ENCODE measurements around the gene KRTAP10-10. TPM values are rescaled to one million over a fixed set of nuclear protein-coding genes. Genes with fewer than 3 reads are reported as not detected.
"Not testable (repeated sequence)": the region's sequence is repeated elsewhere in the genome, so short reads cannot be mapped to it uniquely, and the experiment has no call there.

The KRTAP10-10 gene
- total RNA-seq, 1 donor from 2014 or later, result not detected

DNA sequence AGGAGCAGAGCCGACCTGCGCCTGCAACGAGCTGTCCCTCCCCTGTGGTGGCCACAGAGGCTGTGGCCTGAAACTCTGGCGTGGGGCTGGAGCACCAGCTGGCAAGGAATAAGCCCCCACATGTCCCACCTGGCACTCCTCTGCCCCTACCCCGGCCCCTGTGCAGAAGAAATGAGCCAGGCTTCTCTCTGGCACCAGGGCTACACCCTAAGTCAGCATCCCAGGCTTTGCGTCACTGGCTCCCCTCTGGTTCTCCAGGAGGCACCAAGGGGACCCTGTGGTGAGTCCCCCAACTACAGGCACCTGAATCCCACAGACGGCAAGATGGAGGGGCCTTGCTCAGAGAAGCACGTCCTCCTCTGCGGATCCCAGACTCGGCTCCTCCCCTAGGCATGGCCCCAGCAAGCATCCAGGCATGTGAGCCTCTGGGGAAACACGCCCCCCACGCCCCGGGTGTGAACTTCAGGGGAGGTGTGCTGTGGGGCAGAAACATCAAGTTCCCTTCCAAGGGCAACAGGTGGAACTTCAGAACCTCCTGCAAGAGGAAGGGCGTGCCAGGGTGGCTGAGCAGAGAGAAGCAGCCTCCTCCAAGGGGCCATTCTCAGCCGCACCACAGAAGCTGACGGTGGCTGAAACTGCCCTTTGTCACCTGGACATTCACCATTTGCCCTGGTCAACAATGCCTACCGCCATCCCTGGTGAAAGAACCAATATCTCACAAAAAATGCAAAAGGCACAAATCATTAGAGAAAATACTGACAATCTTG is 33.9 kb upstream of the KRTAP10-10 start:
- no peak for DNase-seq

DNA sequence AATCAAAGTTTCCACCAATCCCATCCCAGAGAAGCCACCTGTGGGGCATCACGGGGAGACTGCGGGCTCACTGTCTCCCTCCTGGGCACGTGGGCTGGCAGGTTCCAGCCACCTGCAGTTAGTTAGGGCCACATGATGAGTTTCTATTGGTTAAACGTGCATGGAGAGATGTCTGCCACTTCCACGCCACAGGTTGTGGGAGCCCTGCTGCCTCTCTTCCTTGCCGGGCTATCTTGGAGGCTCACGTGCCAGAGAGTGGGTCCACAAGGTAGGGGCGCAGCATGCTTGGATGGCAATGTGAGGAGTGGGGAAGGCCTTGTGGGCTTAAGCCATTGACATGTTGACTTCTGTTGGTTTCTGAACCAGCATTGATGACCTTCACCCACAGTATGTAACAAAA is 33.2 kb upstream of the KRTAP10-10 start:
- no peak for DNase-seq

DNA sequence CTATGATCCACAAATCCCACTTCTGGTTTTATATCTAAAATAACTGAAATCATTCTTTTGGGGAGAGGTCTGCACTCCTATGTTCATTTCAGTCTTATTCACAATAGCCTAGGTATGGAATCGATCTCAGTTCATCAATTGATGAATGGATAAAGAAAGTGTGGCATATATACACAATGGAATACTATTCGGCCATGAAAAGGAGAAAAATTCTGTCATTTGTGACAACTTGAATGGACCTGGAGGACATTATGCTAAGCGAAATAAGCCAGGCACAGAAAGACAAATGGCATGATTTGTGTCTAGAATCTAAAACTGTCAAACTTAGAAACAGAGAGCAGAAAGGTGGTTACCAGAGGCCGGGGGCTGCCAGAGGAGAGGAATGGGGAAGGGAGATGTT is 30.7 kb upstream of the KRTAP10-10 start:
- DNase-seq, result no peak

DNA sequence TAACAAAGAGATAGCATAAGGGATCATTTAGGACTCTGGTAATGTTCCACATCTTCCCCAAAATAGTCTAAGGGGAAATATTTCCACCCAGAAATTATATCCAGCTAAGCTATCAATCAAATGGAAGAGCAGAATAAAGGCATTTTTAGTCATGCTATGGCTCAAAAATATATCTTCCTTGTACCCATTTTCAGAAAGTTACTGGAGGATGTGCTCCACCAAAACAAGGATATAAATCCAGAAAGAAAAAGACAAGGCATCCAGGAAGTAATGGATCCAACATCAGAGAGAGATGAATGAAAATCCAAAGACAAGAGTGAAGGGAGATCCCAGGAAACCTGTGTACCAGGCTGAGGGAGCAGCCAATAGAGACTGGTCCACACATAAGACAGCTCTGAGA is 28.0 kb upstream of the KRTAP10-10 start:
- no peak for DNase-seq

DNA sequence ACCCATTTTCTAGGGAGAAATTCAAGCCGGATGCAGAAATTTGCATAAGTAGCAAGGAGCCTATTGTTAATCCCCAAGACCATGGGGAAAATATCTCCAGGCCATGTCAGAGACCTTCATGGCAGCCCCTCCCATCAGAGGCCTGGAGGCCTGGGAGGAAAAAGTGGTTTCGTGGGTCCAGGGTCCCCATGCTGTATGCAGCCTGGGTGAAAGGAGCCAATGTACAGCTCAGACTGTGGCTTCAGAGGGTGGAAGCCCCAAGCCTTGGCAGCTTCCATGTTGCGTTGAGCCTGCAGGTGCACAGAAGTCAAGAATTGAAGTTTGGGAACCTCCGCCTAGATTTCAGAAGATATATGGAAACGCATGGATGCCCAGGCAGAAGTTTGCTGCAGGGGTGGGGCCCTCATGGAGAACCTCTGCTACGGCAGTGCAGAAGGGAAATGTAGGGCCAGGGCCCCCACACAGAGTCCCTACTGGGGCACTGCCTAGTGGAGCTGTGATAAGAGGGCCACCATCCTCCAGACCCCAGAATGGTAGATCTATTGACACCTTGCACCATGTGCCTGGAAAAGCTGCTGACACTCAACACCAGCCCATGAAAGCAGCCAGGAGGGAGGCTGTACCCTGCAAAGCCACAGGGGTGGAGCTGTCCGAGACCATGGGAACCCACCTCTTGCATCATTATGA is 26.9 kb upstream of the KRTAP10-10 start:
- not testable (repeated sequence) for DNase-seq

DNA sequence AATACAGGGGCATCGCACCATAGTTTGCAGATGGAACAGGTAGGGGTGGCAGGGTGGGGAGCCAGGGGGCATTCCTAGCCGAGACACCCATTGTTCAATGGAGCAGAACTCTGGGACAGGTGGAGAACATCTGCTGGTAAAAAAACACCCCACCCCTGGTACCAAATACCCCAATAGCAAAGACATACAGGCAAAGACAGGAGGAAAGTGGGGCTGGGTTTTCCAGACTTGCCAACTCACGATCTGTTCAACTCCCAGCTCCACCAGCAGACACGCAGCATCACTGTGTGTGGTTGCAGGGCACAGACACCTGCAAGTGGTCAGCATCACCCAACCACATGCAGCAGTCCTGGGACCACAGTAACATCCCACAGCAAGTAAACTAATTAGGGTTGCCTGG is 25.6 kb upstream of the KRTAP10-10 start:
- no peak for DNase-seq

- DNase-seq, result no peak
These were observed 25.1 kb upstream of the KRTAP10-10 start, which contains the start of gene KRTAP10-8 for GRCh38 chr21:44612029-44612486. Gene KRTAP10-8, plus strand, starts transcription at chr21:44612079. Its CDS starts 22 bp downstream, at chr21:44612101.

GRCh38 chr21:44612669-44613229 is 24.4 kb upstream of the KRTAP10-10 start:
- no peak for DNase-seq

DNA sequence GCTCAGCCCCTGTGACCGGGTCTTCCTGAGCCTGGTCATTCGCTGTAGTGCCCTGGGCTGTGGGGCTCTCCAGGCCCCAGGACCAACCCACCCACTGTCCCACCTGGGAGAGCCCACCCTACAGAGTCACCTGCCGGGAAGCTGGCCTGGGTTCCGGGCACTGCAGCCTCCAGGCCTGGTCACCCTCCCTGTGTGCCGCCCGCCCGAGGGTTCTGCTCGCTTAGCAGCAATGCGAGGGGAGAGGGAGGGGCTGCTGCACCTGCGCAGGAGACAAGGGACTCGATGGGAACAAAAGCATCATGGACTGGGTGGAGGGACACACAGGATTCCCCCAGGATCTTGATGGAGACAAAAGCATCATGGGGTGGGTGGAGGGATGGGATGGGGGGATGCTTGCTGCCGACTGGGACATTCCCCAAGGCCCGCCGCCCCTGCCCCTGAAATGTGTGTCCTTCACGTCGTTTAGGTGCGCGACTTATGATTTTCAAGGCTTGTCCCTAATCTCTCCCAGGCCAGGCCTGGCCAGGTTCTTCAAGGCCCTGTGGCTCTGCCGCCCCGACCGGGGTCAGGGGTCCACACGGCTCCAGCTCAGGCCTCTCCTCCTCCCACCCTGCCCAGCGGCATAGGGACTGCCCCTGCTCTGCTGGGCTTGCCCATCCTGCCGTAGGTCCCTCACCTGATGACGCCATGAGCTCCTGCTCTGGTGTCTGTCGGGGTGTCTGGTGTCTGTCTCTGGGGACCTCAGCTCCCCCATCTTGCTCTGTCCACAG is 23.6 kb upstream of the KRTAP10-10 start:
- no peak for DNase-seq

DNA sequence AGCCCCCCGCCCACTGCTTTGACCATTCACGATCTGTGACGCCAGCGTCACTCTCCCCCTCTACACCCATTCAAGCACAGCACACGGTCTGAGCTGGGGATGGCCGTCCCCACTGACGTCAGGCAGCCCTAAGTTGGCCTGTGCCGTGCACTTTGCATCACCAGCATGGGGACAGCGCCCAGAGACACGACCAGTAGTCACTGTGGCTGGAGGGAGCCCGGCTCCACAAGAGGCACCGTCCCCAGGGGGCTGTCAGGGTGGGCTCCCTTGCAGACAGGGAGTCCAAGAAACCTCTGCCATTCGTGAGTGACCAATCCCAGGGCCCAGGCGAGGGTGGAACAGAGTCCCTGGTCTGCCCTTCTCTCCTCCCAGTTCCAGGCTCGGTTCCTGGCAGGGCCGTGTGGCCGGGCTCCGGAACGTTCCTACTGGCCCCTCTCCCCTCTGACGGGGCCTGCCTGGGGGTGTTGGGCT is 23.0 kb upstream of the KRTAP10-10 start:
- DNase-seq, result no peak

DNA sequence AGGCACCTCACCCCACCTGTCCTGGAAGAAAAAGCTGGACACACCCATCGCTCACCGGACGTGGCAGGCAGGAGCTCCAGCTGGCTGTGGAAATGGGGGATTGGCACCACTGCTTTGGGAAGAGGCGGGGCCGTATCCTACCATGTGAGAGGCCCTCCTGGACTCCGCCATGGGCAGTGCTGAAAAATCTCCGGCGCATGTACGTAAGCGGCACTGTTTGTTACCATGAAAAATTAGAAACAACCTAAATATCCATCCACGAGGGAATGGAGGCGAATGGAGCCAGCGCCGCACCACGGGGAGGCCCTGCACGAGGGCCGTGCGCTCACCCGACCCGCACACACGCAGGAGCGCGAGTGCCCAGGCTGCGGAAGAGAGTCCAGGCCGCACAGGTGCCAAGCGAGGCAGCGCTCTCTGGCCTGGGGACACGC is 22.2 kb upstream of the KRTAP10-10 start:
- DNase-seq, result no peak

- no peak for DNase-seq
These were observed 21.7 kb upstream of the KRTAP10-10 start for GRCh38 chr21:44615466-44615865.

GRCh38 chr21:44615911-44616590 is 21.1 kb upstream of the KRTAP10-10 start:
- no peak for DNase-seq

GRCh38 chr21:44616591-44616926 is 20.6 kb upstream of the KRTAP10-10 start:
- DNase-seq, result no peak

DNA sequence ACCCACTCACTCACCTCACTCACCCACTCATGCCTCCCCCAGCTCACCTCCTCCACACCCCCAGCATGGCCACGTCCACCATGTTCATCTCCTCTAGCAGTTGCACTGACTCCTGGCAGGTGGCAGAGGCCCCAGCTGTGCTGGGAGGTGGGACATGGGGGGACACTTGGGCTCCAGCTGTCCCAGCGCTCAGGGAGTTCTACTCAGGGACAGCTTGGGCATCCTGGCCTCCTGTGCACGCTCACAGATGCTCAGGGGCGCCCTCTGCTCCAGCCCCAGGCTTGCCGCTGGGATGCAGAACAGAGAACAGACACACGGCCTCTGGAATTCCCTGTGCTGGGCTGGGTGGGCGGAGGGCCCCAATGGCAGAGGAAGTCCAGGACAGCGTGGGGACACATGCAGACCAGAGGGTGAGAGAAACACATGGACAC is 20.1 kb upstream of the KRTAP10-10 start:
- no peak for DNase-seq

DNA sequence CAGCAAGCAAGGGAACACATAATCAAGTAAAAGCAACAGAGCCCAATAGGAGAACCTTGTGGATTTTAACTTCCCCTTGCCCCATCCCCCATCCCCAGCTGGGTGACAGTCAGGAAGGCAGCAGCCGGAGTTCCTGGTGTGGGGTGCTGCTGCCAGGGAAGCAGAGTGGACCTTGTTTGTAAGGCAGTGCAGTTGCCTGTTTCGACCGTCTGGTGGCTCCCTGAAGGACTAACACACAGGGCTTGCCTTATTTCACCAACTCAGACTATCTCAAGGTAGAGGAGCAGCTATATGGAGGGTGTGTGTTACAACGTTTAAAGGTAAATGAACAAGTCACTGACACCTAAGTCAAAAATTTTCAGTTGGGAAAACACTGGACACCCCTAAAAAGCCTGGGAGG is 18.7 kb upstream of the KRTAP10-10 start:
- DNase-seq, result peak; percentile 65

- DNase-seq, result peak; percentile 7
These were observed 18.2 kb upstream of the KRTAP10-10 start for GRCh38 chr21:44618909-44619308.

DNA sequence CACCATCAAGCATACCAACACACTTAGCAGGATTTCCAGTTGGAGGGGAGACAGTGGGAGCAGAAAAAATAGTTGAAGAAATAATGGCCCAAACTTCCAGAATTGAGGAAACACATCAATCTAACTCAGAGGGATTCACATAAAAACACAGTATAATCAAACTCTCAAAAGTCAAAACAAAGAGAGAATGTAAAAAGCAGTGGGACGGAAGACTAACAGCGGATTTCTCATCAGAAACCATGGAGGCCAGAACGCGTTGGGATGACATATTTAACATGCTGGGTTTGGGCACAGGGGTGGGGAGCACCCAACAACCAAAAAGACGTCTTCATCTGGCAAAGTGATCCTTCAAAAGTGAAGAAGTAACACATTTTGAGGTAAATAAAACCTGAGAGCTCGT is 17.3 kb upstream of the KRTAP10-10 start:
- DNase-seq, result no peak

GRCh38 chr21:44623575-44623974 is 13.6 kb upstream of the KRTAP10-10 start:
- DNase-seq, result no peak

GRCh38 chr21:44625756-44626155 is 11.4 kb upstream of the KRTAP10-10 start:
- no peak for DNase-seq

GRCh38 chr21:44626262-44626661 is 10.9 kb upstream of the KRTAP10-10 start:
- DNase-seq, result no peak

- DNase-seq, result no peak
These were observed 10.4 kb upstream of the KRTAP10-10 start, which contains the start of gene KRTAP10-9 for GRCh38 chr21:44626673-44627143. Gene KRTAP10-9, plus strand, starts transcription at chr21:44627093. Its CDS starts 79 bp downstream, at chr21:44627172.

Data from dermis blood vessel endothelial cell (primary cell).